Uterus (tissue), 2 donors: ENCODE data around the gene LMCD1.

ENCODE experiments used
- POLR2A ChIP-seq, 2 donors: fragments of 450-650 bp; IDR thresholded peaks; one replicate each; pipeline ENCODE4 v1.6.1; 2016; ENCODE audit warnings: antibody characterized with exemption in 2 of 2, mild to moderate bottlenecking in 1 of 2, moderate library complexity in 1 of 2
- TF ChIP-seq, protein P1 (sequence below), 4 experiments: fragments of 200-600 bp in 2 of 4; fragments of 450-650 bp in 2 of 4; sonication (generic) in 2 of 4; IDR thresholded peaks; one replicate each; pipeline ENCODE4 v1.5.1; 2016 to 2019; ENCODE audit warnings: antibody characterized with exemption in 4 of 4, mild to moderate bottlenecking in 2 of 4, moderate library complexity in 1 of 4

DNA sequence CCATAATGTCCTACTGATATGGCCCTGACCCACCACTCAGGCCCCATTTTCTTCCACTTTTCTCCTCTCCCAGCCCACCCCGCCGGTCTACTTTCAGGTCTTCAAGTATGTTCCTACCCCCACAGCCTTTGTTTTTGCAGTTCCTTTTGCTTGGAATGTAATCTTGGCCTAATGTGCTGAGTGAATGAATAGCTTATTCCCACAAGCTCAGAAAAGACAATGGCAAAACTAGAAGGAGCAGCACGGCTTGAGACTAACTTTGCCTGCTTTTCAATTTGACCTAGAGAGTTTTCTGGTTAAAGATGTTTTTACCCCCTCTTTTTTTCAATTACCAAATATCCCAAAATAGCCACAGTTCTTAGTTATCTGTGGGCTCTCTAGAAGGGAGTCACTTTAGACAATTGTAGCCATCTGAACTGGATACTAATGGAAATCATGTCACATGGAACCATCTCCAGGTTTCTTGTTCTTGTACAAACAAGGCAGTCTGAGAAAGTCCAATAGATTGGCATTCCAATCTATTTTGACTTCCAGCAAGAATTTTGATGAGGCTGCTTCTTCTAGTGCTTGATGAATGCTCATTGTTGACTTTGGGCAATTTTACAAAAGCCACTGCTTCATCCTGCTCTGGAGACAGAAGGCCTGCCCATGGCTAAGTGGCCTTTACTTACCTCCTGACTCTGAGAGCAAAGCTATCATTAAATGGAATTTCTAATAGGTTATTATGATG is 16.3 kb upstream of the LMCD1 start:
- TF ChIP-seq, protein P1, sequence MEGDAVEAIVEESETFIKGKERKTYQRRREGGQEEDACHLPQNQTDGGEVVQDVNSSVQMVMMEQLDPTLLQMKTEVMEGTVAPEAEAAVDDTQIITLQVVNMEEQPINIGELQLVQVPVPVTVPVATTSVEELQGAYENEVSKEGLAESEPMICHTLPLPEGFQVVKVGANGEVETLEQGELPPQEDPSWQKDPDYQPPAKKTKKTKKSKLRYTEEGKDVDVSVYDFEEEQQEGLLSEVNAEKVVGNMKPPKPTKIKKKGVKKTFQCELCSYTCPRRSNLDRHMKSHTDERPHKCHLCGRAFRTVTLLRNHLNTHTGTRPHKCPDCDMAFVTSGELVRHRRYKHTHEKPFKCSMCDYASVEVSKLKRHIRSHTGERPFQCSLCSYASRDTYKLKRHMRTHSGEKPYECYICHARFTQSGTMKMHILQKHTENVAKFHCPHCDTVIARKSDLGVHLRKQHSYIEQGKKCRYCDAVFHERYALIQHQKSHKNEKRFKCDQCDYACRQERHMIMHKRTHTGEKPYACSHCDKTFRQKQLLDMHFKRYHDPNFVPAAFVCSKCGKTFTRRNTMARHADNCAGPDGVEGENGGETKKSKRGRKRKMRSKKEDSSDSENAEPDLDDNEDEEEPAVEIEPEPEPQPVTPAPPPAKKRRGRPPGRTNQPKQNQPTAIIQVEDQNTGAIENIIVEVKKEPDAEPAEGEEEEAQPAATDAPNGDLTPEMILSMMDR (IDR thresholded peaks at IDR 0.05) = no peak
- TF ChIP-seq POLR2A (IDR thresholded peaks at IDR 0.05) = no peak
